NCI-H187 (cell line): ENCODE results near the gene OR5K1.

ENCODE experiments used
- DNase-seq, 2 experiments: peaks; one replicate each; lab custom pipeline; 2025; lab: John Stamatoyannopoulos, UW

The OR5K1 gene

GRCh38 chr3:98514948-98515347, 51.9 kb downstream of the OR5K1 start:
- no peak for DNase-seq

- no peak for DNase-seq
Measured at GRCh38 chr3:98518816-98519215, 55.8 kb downstream of the OR5K1 start.

GRCh38 chr3:98519351-98519750, 56.4 kb downstream of the OR5K1 start:
- DNase-seq: no peak

- DNase-seq: no peak
Measured at GRCh38 chr3:98521897-98522543, 59.0 kb downstream of the OR5K1 start.
